ENCODE results near the gene HOTAIR.

HOTAIR gene

GRCh38 chr12:53961025-53961761, 13.6 kb downstream of the HOTAIR start:
- no peak for DNase-seq (ENCODE audit: low read depth)

- no peak for DNase-seq (ENCODE audit: low read depth)
Observed at GRCh38 chr12:53960187-53961024, 14.3 kb downstream of the HOTAIR start.

- DNase-seq (ENCODE audit: low read depth) = no peak
Observed at GRCh38 chr12:53959314-53959713, 15.4 kb downstream of the HOTAIR start.

GRCh38 chr12:53958128-53958527, 16.6 kb downstream of the HOTAIR start:
- no peak for DNase-seq (ENCODE audit: low read depth)

- DNase-seq (ENCODE audit: low read depth) = no peak
Observed at GRCh38 chr12:53956914-53957536, 17.7 kb downstream of the HOTAIR start.

- no peak for DNase-seq (ENCODE audit: low read depth)
Observed at GRCh38 chr12:53956251-53956887, 18.4 kb downstream of the HOTAIR start.

- no peak for DNase-seq (ENCODE audit: low read depth)
Observed at GRCh38 chr12:53955776-53956250, 18.9 kb downstream of the HOTAIR start.

- DNase-seq (ENCODE audit: low read depth) = no peak
Observed at GRCh38 chr12:53955036-53955775, 19.5 kb downstream of the HOTAIR start.

GRCh38 chr12:53954694-53955035, 20.1 kb downstream of the HOTAIR start, which contains the start of gene HOXC12:
TSS of gene HOXC12 (plus strand) at chr12:53954903. CDS start at chr12:53954930, 27 bp downstream.
- DNase-seq (ENCODE audit: low read depth) = no peak

GRCh38 chr12:53953831-53954693, 20.7 kb downstream of the HOTAIR start:
- no peak for DNase-seq (ENCODE audit: low read depth)

- no peak for DNase-seq (ENCODE audit: low read depth)
Observed at GRCh38 chr12:53952871-53953734, 21.7 kb downstream of the HOTAIR start.

GRCh38 chr12:53952335-53952694, 22.4 kb downstream of the HOTAIR start:
- no peak for DNase-seq (ENCODE audit: low read depth)

- DNase-seq (ENCODE audit: low read depth) = no peak
Observed at GRCh38 chr12:53951577-53952334, 23.0 kb downstream of the HOTAIR start.

- DNase-seq (ENCODE audit: low read depth) = no peak
Observed at GRCh38 chr12:53950789-53951576, 23.8 kb downstream of the HOTAIR start.

GRCh38 chr12:53950437-53950773, 24.3 kb downstream of the HOTAIR start:
- no peak for DNase-seq (ENCODE audit: low read depth)

GRCh38 chr12:53949631-53950436, 24.9 kb downstream of the HOTAIR start:
- no peak for DNase-seq (ENCODE audit: low read depth)
